HepG2 (cell line): Measurements from ENCODE around the gene TRPM1. TPM values are rescaled to one million over a fixed set of nuclear protein-coding genes. Genes with fewer than 3 reads are reported as not detected.

ENCODE experiments used
- ATAC-seq: fragments of 200-7000 bp; cut with Tn5 transposase; 3 replicates; pipeline ENCODE4 v1.9.1; 2020; ENCODE audit warnings: mild to moderate bottlenecking, moderate library complexity
- BruUV-seq: library from RNA; stranded (reverse); fragments of 400-500 nt; replicated peaks from 2 replicates; lab custom pipeline; 2021; lab: Mats Ljungman, UMichigan
- CTCF ChIA-PET: fragments of 300-600 bp; formaldehyde crosslinking; extraction: SDS; loops from one replicate; lab custom pipeline; 2021; ENCODE audit warnings: low total read pairs, inconsistent platforms, low intra/inter-chr PET ratio; lab: Yijun Ruan, JAX
- POLR2A ChIA-PET: fragments of 350-600 bp; sonication (Branson Sonifier 250); formaldehyde crosslinking; loops from one replicate; lab custom pipeline; 2020; ENCODE audit warnings: antibody characterized with exemption, inconsistent platforms; lab: Yijun Ruan, JAX
- DNase-seq: peaks from one replicate; pipeline ENCODE4 v3.0.0-alpha.2; 2015; ENCODE audit warnings: low spot score
- FAIRE-seq: peaks from 3 replicates; lab custom pipeline; 2011; peaks lifted over from hg19 to GRCh38; lab: Jason Lieb, UNC
- H2AFZ ChIP-seq: one replicate; pipeline ENCODE4 v1.6.1; 2011; ENCODE audit warnings: low read length, inconsistent platforms
- H3K27ac ChIP-seq: fragments of 300-600 bp; 3 replicates; pipeline ENCODE4 v1.8.0; 2011; ENCODE audit warnings: mixed run types, mild to moderate bottlenecking, mixed read lengths, low read length, inconsistent platforms; ENCODE audit not compliant: insufficient read depth; ENCODE audit errors: extremely low read length
- H3K27me3 ChIP-seq, 2 experiments: fragments of 200-600 bp in 1 of 2; 2 replicates in 1 of 2; 3 replicates in 1 of 2; pipeline versions ENCODE4 v1.6.0 to v1.8.0; 2011; ENCODE audit warnings: low read length in 2 of 2, mild to moderate bottlenecking in 2 of 2, moderate library complexity in 2 of 2, inconsistent platforms in 1 of 2; ENCODE audit not compliant: insufficient read depth in 2 of 2, control insufficient read depth in 1 of 2
- H3K36me3 ChIP-seq, 2 experiments: fragments of 200-600 bp in 1 of 2; replicated peaks in 1 of 2; 2 replicates in 1 of 2; 3 replicates in 1 of 2; pipeline versions ENCODE4 v1.5.1 to v1.8.0; 2011; ENCODE audit warnings: low read length in 2 of 2, inconsistent platforms in 1 of 2; ENCODE audit not compliant: insufficient read depth in 2 of 2, control insufficient read depth in 1 of 2
- H3K4me1 ChIP-seq: 2 replicates; pipeline ENCODE4 v1.5.1; 2012; ENCODE audit warnings: low read length, inconsistent platforms; ENCODE audit not compliant: insufficient read depth
- H3K4me2 ChIP-seq: 2 replicates; pipeline ENCODE4 v1.6.0; 2011; ENCODE audit warnings: low read depth, low read length, inconsistent platforms
- H3K4me3 ChIP-seq, 3 experiments: fragments of 200-600 bp in 1 of 3; sonication (generic), shearing (Covaris generic) in 1 of 3; replicated peaks in 1 of 3; 2 replicates each; pipeline ENCODE4 v1.5.1; 2011 to 2016; ENCODE audit warnings: low read length in 3 of 3, inconsistent platforms in 2 of 3, low read depth in 2 of 3, mild to moderate bottlenecking in 2 of 3, control low read depth in 1 of 3, mixed read lengths in 1 of 3; ENCODE audit not compliant: insufficient read depth in 1 of 3
- H3K79me2 ChIP-seq: one replicate; pipeline ENCODE4 v1.6.1; 2011; ENCODE audit warnings: low read length, inconsistent platforms; ENCODE audit not compliant: insufficient read depth
- H3K9ac ChIP-seq: 2 replicates; pipeline ENCODE4 v1.6.0; 2011; ENCODE audit warnings: mild to moderate bottlenecking, low read depth, low read length, inconsistent platforms; ENCODE audit not compliant: insufficient read depth
- H3K9me3 ChIP-seq: 2 replicates; pipeline ENCODE4 v1.5.1; 2012; ENCODE audit warnings: mild to moderate bottlenecking, low read length
- H4K20me1 ChIP-seq: 2 replicates; pipeline ENCODE4 v1.6.0; 2011; ENCODE audit warnings: inconsistent platforms, mild to moderate bottlenecking, low read length, moderate library complexity; ENCODE audit not compliant: insufficient read depth
- ATF7-NPFF ChIP-seq: sonication (generic); formaldehyde crosslinking; IDR thresholded peaks from 2 replicates; pipeline ENCODE4 v1.8.1; 2023; ENCODE audit warnings: mild to moderate bottlenecking, low read depth, missing genetic modification reagents, moderate library complexity
- ERF ChIP-seq: IDR thresholded peaks from 2 replicates; pipeline ENCODE4 v1.6.1; 2018; ENCODE audit warnings: missing biosample characterization, missing genetic modification reagents
- JUND ChIP-seq: sonication (generic); formaldehyde crosslinking; IDR thresholded peaks from 2 replicates; pipeline ENCODE4 v1.8.0; 2022; ENCODE audit warnings: mild to moderate bottlenecking, missing genetic modification reagents
- KAT8 ChIP-seq: IDR thresholded peaks from 2 replicates; pipeline ENCODE4 v1.6.1; 2016; ENCODE audit warnings: missing genetic modification reagents, missing compliant biosample characterization
- SNAI1 ChIP-seq: sonication (generic); formaldehyde crosslinking; IDR thresholded peaks from 2 replicates; pipeline ENCODE4 v1.5.0; 2020; ENCODE audit warnings: mild to moderate bottlenecking, missing genetic modification reagents, borderline replicate concordance
- SP5 ChIP-seq: IDR thresholded peaks from 2 replicates; pipeline ENCODE4 v1.6.1; 2016; ENCODE audit warnings: low read depth, borderline replicate concordance
- ZEB1 ChIP-seq: IDR thresholded peaks from 2 replicates; pipeline ENCODE4 v1.6.1; 2012; ENCODE audit warnings: mild to moderate bottlenecking, low read depth, inconsistent platforms; ENCODE audit not compliant: insufficient replicate concordance
- ZNF20 ChIP-seq: sonication (generic); formaldehyde crosslinking; IDR thresholded peaks from 2 replicates; pipeline ENCODE4 v1.4.0; 2020; ENCODE audit warnings: mild to moderate bottlenecking, moderate library complexity, missing genetic modification reagents
- ZNF569 ChIP-seq: sonication (generic); formaldehyde crosslinking; IDR thresholded peaks from 2 replicates; pipeline ENCODE4 v1.5.0; 2020; ENCODE audit warnings: mild to moderate bottlenecking, missing genetic modification reagents, moderate library complexity, borderline replicate concordance
- ZNF761 ChIP-seq: sonication (generic); formaldehyde crosslinking; conservative IDR thresholded peaks from 2 replicates; pipeline ENCODE4 v1.4.0; 2020; ENCODE audit warnings: mild to moderate bottlenecking, missing genetic modification reagents
- WGBS: methylation state at CpG from one replicate; pipeline ENCODE4 v1.1.6; 2017; ENCODE audit warnings: low lambda C conversion rate; 5-methylcytosine and 5-hydroxymethylcytosine counted together
- in situ Hi-C: cut with HindIII; loops from 2 replicates; pipeline ENCODE4 v1.10.0; 2017; ENCODE audit warnings: low pct_unique_long_range_greater_than_20kb; ENCODE audit not compliant: extremely low pct_ligation_motif_present
- intact Hi-C: fragments of 100-400 bp; cut with micrococcal nuclease; formaldehyde crosslinking; loops from one replicate; pipeline ENCODE4 v1.10.0; 2022; ENCODE audit not compliant: unreplicated experiment
- polyA plus RNA-seq, 8 experiments: library from polyadenylated mRNA; depleted of rRNA in 3 of 8; stranded (reverse) in 7 of 8; unstranded in 1 of 8; fragments of >200 nt; fragmentation: Illumina TruSeq in 4 of 8; extraction: Trizol in 4 of 8; gene quantifications; 2 replicates each; pipeline versions ENCODE4 v1.2.1 to v1.2.3, GENCODE V29; 2011 to 2016; ENCODE audit warnings: low read depth in 4 of 8, missing spikeins in 1 of 8, mixed read lengths in 1 of 8; ENCODE audit not compliant: insufficient read depth in 1 of 8
- total RNA-seq, 5 experiments: library from RNA; depleted of rRNA; stranded (reverse); fragments of >200 nt; fragmentation: Illumina TruSeq; extraction: Trizol; gene quantifications; 2 replicates each; pipeline ENCODE4 v1.2.3, GENCODE V29; 2016; ENCODE audit warnings: low read depth in 1 of 5
- TF ChIP-seq, protein P1 (sequence below): sonication (generic); formaldehyde crosslinking; IDR thresholded peaks from 2 replicates; pipeline ENCODE4 v1.4.0; 2020; ENCODE audit warnings: low read depth, missing genetic modification reagents
- TF ChIP-seq, protein P2 (sequence below): sonication (generic); formaldehyde crosslinking; IDR thresholded peaks from 2 replicates; pipeline ENCODE4 v1.5.0; 2020; ENCODE audit warnings: missing genetic modification reagents
- TF ChIP-seq, protein P3 (sequence below): sonication (generic); formaldehyde crosslinking; IDR thresholded peaks from 2 replicates; pipeline ENCODE4 v1.5.1; 2020; ENCODE audit warnings: mild to moderate bottlenecking, missing genetic modification reagents, moderate library complexity

The TRPM1 gene
- total and polyA plus RNA-seq, 2 of the 13 experiments (the other 11 are each of a cell fraction or from before 2014, with no cell fraction given), result not detected

DNA sequence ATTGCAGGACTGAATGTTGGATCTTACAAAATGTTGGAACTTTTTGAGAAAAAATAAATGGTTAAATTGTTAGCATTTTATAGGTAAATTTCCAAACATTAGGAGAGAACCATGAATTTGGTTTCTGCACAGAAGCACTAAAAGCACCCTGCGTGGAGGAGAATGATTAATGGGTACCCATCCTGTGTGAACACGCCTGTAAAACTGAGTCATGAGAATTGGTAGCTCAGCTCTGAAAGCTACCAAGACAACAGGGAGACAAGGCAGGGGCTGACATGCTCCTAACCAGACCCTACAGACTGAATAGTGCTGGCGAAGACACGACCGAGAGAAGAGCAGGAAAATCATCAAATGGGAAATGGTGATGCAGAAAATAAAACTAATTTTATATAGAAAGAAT lies 77.7 kb downstream of the TRPM1 start (continued):
- TF ChIP-seq, protein P1, sequence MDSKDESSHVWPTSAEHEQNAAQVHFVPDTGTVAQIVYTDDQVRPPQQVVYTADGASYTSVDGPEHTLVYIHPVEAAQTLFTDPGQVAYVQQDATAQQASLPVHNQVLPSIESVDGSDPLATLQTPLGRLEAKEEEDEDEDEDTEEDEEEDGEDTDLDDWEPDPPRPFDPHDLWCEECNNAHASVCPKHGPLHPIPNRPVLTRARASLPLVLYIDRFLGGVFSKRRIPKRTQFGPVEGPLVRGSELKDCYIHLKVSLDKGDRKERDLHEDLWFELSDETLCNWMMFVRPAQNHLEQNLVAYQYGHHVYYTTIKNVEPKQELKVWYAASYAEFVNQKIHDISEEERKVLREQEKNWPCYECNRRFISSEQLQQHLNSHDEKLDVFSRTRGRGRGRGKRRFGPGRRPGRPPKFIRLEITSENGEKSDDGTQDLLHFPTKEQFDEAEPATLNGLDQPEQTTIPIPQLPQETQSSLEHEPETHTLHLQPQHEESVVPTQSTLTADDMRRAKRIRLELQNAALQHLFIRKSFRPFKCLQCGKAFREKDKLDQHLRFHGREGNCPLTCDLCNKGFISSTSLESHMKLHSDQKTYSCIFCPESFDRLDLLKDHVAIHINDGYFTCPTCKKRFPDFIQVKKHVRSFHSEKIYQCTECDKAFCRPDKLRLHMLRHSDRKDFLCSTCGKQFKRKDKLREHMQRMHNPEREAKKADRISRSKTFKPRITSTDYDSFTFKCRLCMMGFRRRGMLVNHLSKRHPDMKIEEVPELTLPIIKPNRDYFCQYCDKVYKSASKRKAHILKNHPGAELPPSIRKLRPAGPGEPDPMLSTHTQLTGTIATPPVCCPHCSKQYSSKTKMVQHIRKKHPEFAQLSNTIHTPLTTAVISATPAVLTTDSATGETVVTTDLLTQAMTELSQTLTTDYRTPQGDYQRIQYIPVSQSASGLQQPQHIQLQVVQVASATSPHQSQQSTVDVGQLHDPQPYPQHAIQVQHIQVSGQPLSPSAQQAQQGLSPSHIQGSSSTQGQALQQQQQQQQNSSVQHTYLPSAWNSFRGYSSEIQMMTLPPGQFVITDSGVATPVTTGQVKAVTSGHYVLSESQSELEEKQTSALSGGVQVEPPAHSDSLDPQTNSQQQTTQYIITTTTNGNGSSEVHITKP (CRISPR knock-in tag), result no peak
- TF ChIP-seq ATF7-NPFF, result no peak
- TF ChIP-seq ZEB1, result no peak
- TF ChIP-seq, protein P2, sequence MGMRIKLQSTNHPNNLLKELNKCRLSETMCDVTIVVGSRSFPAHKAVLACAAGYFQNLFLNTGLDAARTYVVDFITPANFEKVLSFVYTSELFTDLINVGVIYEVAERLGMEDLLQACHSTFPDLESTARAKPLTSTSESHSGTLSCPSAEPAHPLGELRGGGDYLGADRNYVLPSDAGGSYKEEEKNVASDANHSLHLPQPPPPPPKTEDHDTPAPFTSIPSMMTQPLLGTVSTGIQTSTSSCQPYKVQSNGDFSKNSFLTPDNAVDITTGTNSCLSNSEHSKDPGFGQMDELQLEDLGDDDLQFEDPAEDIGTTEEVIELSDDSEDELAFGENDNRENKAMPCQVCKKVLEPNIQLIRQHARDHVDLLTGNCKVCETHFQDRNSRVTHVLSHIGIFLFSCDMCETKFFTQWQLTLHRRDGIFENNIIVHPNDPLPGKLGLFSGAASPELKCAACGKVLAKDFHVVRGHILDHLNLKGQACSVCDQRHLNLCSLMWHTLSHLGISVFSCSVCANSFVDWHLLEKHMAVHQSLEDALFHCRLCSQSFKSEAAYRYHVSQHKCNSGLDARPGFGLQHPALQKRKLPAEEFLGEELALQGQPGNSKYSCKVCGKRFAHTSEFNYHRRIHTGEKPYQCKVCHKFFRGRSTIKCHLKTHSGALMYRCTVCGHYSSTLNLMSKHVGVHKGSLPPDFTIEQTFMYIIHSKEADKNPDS (CRISPR knock-in tag), result no peak
- TF ChIP-seq SP5 (CRISPR knock-in tag), result no peak
- TF ChIP-seq, all 625 proteins: peak for 0

DNA sequence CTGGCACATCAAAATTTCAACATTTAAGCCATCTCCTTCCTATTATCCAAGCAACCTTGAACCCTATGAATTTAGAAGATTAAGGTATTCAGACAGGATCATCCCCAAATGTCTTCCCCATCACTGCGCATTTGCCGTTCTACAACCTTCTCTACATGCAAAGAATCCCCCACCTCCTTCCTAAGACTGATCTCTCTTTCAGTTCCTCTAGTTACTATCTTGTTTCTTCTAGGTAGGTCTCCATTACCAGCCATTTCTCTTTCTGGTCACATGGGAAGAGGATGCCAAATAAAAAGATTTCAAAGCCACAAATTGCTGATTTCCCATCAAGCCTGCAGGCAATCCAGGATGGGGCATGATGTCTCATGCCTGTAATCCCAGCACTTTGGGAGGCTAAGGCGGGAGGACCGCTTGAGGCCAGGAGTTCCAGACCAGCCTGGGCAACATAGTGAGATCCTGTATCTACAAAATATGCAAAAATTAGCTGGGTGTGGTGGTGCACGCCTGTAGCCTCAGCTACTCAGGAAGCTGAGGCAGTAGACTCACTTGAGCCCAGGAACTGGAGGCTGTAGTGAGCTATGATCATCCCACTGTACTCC lies 80.4 kb downstream of the TRPM1 start:
- BruUV-seq, result no TSS peak
- WGBS, result 88% methylated on average over 5 of the region's 5 CpGs
- DNase-seq, result no peak
- Histone ChIP-seq H3K27ac (no peak overlapping the region), H2AFZ (no peak overlapping the region), H3K9me3 (no peaks in the 10 kb centered on the region), H3K79me2 (no peaks in the 10 kb centered on the region), H3K4me1 (peaks cover 28% of the 10 kb centered on the region), H3K4me3 (no peak overlapping the region), H3K9ac (no peak overlapping the region), H3K4me2 (no peak overlapping the region), H4K20me1 (no peaks in the 10 kb centered on the region), H3K36me3 (no peaks in the 10 kb centered on the region), H3K27me3 (no peaks in the 10 kb centered on the region)
- ChIA-PET CTCF (no interaction called here), POLR2A (no interaction called here)
- no peak for ATAC-seq
- in situ Hi-C loops, result no loop called here
- intact Hi-C loops, result no loop called here
- FAIRE-seq, result no peak
- no peak for TF ChIP-seq ERF (CRISPR knock-in tag)
- TF ChIP-seq ZNF569, result no peak
- TF ChIP-seq ZNF761 (CRISPR knock-in tag), result no peak
- TF ChIP-seq, protein P3, sequence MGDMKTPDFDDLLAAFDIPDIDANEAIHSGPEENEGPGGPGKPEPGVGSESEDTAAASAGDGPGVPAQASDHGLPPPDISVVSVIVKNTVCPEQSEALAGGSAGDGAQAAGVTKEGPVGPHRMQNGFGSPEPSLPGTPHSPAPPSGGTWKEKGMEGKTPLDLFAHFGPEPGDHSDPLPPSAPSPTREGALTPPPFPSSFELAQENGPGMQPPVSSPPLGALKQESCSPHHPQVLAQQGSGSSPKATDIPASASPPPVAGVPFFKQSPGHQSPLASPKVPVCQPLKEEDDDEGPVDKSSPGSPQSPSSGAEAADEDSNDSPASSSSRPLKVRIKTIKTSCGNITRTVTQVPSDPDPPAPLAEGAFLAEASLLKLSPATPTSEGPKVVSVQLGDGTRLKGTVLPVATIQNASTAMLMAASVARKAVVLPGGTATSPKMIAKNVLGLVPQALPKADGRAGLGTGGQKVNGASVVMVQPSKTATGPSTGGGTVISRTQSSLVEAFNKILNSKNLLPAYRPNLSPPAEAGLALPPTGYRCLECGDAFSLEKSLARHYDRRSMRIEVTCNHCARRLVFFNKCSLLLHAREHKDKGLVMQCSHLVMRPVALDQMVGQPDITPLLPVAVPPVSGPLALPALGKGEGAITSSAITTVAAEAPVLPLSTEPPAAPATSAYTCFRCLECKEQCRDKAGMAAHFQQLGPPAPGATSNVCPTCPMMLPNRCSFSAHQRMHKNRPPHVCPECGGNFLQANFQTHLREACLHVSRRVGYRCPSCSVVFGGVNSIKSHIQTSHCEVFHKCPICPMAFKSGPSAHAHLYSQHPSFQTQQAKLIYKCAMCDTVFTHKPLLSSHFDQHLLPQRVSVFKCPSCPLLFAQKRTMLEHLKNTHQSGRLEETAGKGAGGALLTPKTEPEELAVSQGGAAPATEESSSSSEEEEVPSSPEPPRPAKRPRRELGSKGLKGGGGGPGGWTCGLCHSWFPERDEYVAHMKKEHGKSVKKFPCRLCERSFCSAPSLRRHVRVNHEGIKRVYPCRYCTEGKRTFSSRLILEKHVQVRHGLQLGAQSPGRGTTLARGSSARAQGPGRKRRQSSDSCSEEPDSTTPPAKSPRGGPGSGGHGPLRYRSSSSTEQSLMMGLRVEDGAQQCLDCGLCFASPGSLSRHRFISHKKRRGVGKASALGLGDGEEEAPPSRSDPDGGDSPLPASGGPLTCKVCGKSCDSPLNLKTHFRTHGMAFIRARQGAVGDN (CRISPR knock-in tag), result no peak
- TF ChIP-seq KAT8 (CRISPR knock-in tag), result no peak
- TF ChIP-seq JUND (CRISPR knock-in tag), result no peak
- no peak for TF ChIP-seq SNAI1
- no peak for TF ChIP-seq ZNF20 (CRISPR knock-in tag)
